Progenitor cell of endocrine pancreas (in vitro differentiated cells): Measurements from ENCODE around the gene DRD2. TPM values are rescaled to one million over a fixed set of nuclear protein-coding genes. Genes with fewer than 3 reads are reported as not detected.
"Not testable (repeated sequence)": the region's sequence is repeated elsewhere in the genome, so short reads cannot be mapped to it uniquely, and the experiment has no call there.

ENCODE experiments used
- DNase-seq: peaks from one replicate; pipeline ENCODE4 v3.0.0; 2021; ENCODE audit warnings: low spot score; ENCODE audit not compliant: unreplicated experiment
- H3K27ac Mint-ChIP-seq: 2 replicates; pipeline ENCODE4 v1.8.0; 2021; ENCODE audit warnings: mild to moderate bottlenecking, moderate library complexity, mixed read lengths
- H3K27me3 Mint-ChIP-seq: 2 replicates; pipeline ENCODE4 v1.8.0; 2021; ENCODE audit warnings: mixed read lengths
- H3K36me3 Mint-ChIP-seq: 2 replicates; pipeline ENCODE4 v1.8.0; 2022; ENCODE audit warnings: mixed read lengths; ENCODE audit not compliant: insufficient read depth
- H3K4me1 Mint-ChIP-seq: 2 replicates; pipeline ENCODE4 v1.8.0; 2021; ENCODE audit warnings: low read depth, mixed read lengths
- H3K4me3 Mint-ChIP-seq: 2 replicates; pipeline ENCODE4 v1.8.0; 2021; ENCODE audit warnings: low read depth, mild to moderate bottlenecking, moderate library complexity, mixed read lengths
- H3K9me3 Mint-ChIP-seq: 2 replicates; pipeline ENCODE4 v1.8.0; 2021; ENCODE audit warnings: low read depth, mixed read lengths
- long read RNA-seq: library from polyadenylated mRNA; unstranded; transcript quantifications from one replicate; pipeline ENCODE4 v2.0.0, GENCODE V29; 2020
- total RNA-seq: library from RNA; stranded (reverse); gene quantifications from 2 replicates; pipeline ENCODE4 v1.2.1, GENCODE V29; 2021
- TF ChIP-seq, protein P1 (sequence below): fragments of 200-600 bp; sonication (generic); IDR thresholded peaks from one replicate; pipeline ENCODE4 v1.5.0; 2021; ENCODE audit warnings: antibody characterized with exemption, mild to moderate bottlenecking; ENCODE audit not compliant: unreplicated experiment

Gene DRD2
- 0.22 and 0.73 TPM in 2 replicates for total RNA-seq
- long read RNA-seq: 0 reads

DNA sequence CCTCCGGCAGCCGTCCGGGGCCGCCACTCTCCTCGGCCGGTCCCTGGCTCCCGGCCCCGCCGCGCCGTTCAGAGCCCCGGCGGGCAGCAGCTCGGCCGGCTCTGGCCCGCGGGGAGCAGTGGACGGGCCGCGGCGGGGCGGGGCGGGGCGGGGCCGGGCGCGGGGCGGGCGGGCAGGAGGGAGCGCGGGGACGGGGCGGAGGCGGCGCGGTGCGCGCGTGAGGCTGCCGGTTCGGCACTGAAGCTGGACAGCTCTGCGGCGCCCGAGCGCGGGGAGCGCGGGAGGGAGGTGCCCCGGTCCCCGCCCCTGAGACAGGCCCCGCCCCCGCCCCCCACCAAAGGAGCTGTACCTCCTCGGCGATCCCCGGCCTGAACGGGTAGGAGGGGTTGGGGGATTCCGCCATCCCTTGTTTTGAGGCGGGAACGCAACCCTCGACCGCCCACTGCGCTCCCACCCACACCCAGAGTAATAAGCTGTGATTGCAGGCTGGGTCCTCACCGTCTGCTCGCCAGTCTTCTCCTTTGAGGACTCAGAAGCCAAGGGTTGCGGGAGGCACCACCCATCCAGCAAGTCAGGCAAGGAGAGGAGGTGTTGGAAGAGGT is at the start of gene DRD2:
DRD2 (minus strand) TSS at position 239 of the 602 bp plus-strand sequence. CDS start 50,747 bp downstream, outside the sequence.
- peak; percentile 26 for DNase-seq
- Mint-ChIP-seq H3K27me3 (peaks cover 80% of the 10 kb centered on the region), H3K4me3 (peak within 1 kb of the TSS; percentile 62), H3K36me3 (no peaks in the 10 kb centered on the region), H3K4me1 (peaks cover 6% of the 10 kb centered on the region), H3K27ac (no peak within 1 kb of the TSS), H3K9me3 (no peaks in the 10 kb centered on the region)
- TF ChIP-seq, protein P1, sequence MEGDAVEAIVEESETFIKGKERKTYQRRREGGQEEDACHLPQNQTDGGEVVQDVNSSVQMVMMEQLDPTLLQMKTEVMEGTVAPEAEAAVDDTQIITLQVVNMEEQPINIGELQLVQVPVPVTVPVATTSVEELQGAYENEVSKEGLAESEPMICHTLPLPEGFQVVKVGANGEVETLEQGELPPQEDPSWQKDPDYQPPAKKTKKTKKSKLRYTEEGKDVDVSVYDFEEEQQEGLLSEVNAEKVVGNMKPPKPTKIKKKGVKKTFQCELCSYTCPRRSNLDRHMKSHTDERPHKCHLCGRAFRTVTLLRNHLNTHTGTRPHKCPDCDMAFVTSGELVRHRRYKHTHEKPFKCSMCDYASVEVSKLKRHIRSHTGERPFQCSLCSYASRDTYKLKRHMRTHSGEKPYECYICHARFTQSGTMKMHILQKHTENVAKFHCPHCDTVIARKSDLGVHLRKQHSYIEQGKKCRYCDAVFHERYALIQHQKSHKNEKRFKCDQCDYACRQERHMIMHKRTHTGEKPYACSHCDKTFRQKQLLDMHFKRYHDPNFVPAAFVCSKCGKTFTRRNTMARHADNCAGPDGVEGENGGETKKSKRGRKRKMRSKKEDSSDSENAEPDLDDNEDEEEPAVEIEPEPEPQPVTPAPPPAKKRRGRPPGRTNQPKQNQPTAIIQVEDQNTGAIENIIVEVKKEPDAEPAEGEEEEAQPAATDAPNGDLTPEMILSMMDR: no peak

DNA sequence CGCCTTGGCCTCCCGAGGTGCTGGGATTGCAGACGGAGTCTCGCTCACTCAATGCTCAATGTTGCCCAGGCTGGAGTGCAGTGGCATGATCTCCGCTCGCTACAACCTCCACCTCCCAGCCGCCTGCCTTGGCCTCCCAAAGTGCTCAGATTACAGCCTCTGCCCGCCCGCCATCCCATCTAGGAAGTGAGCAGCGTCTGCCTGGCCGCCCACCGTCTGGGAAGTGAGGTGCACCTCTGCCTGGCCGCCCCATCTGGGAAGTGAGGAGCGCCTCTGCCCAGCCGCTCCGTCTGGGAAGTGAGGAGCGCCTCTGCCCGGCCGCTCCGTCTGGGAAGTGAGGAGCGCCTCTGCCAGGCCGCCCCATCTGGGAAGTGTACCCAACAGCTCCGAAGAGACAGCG is 48.7 kb upstream of the DRD2 start:
- H3K27ac Mint-ChIP-seq, H3K4me1 Mint-ChIP-seq, H3K27me3 Mint-ChIP-seq, H3K36me3 Mint-ChIP-seq, H3K4me3 Mint-ChIP-seq, DNase-seq, H3K9me3 Mint-ChIP-seq: not testable (repeated sequence)

DNA sequence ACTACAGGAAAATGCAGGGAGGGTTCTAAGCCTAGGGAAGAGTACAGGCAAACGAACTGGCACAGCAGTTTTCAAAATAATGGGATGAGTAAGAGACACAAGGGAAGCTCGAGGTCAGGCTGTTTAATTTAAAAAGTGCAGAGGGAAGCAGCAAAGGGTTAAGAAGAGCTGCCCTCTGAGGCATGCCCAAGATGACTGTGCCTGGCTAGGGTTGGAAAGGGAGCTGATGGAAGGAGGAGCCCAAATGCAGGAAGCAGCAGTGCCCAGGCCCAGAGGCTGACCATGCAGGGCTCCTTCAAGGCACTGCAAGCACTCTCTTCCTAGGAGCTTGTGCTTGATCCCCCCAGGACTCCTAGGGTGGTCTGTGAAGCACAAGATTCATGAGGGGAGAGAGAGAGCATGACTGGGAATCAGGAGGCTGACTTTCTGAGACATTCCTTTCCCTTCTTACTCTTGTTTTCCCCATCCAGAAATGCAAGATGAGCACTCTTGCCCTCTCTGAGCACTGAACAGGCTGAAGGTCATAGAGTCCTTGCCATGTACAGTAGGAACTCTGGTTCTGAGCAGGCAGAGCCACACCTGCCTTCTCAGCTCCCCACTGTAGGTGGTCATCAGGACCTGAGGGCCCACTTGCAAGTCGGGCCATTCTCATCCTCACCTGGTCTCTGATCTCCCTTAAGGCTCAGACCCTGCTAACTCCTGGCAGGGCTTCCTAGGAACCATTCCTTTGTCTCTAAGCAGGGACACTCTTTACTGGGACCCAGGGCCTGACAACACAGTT is 46.7 kb upstream of the DRD2 start:
- Mint-ChIP-seq H3K4me1 (no peaks in the 10 kb centered on the region), H3K36me3 (no peaks in the 10 kb centered on the region), H3K4me3 (no peak overlapping the region), H3K9me3 (peaks cover 4% of the 10 kb centered on the region), H3K27ac (no peak overlapping the region), H3K27me3 (peaks cover 4% of the 10 kb centered on the region)
- no peak for DNase-seq
- TF ChIP-seq, protein P1: no peak

DNA sequence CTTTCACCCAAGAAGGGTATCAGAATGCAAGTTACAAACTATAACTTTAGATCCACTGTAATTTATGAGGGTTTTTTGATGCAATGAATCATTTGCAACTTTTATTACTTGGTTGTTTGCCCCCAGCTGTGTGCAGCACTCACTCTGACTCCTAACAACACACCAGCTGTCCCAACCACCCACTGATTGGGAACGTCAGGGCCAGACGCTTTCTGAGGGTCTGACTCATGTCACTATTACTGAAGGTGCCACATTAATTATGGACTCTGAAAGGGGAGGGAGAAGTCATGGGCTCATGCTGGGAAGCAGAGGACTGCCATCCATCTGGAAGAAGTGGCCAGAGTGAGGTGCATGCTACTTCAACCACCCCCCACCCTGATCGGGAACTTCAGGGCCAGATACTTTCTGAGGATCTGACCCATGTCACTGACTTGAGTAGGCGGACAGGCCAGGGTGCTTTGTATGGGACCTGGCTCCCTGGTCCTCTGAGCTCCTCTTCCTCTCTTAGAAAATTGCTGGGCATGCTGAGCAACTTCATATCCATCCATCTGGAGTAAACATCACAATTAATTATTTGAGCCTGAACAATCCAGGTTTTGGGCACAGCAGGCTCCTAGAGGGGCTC is 44.9 kb upstream of the DRD2 start:
- TF ChIP-seq, protein P1: no peak
- no peak for DNase-seq
- Mint-ChIP-seq H3K27ac (no peak overlapping the region), H3K36me3 (no peaks in the 10 kb centered on the region), H3K4me1 (no peaks in the 10 kb centered on the region), H3K27me3 (peaks cover 4% of the 10 kb centered on the region), H3K9me3 (peaks cover 4% of the 10 kb centered on the region), H3K4me3 (no peak overlapping the region)

DNA sequence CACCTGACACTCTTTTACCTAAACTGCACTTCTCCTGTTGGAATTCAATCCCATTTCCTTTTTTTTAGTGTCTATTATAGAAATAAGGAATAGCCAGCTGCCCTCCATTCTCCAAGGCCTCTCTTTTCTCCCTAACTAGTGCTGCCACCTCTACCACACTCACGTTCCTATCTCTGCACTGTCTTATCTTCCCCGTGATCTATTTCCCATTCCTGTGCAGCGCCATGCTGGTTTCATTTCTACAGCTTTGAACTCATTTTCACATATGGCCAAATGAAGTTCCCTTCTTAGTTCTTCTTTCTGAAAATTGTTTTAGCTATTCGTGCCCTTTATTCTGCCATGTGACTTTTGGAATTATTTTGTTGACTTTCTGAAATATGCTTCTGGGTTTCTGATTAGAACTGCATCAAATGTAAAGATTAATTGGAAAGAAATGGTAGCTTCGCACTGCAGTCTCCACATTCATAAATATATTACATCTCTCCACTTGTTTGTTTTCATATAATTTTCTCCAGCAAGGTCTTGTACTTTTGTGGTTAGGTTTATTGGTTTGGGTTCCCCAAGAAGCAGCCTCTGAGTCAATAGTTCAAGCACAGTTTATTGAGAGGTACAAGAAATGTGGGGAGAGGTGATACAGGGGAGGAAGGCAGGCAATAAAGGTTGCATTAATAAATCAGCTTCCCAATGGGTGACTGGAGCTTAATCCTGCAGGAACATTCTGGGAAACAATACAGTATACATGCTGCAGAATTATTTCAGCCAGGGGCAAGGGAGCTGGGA is 43.7 kb upstream of the DRD2 start:
- Mint-ChIP-seq H3K4me3 (no peak overlapping the region), H3K27me3 (peaks cover 4% of the 10 kb centered on the region), H3K4me1 (no peaks in the 10 kb centered on the region), H3K36me3 (no peaks in the 10 kb centered on the region), H3K27ac (no peak overlapping the region), H3K9me3 (peaks cover 4% of the 10 kb centered on the region)
- DNase-seq: no peak
- TF ChIP-seq, protein P1: no peak
